HG03378 (cell line): ENCODE results near the gene UGT1A8.

Source experiments
- ATAC-seq: cut with Tn5 transposase; IDR thresholded peaks from one replicate; pipeline ENCODE4 v1.9.1; 2021; ENCODE audit warnings: mild to moderate bottlenecking, moderate library complexity; ENCODE audit not compliant: unreplicated experiment

UGT1A8 gene

DNA sequence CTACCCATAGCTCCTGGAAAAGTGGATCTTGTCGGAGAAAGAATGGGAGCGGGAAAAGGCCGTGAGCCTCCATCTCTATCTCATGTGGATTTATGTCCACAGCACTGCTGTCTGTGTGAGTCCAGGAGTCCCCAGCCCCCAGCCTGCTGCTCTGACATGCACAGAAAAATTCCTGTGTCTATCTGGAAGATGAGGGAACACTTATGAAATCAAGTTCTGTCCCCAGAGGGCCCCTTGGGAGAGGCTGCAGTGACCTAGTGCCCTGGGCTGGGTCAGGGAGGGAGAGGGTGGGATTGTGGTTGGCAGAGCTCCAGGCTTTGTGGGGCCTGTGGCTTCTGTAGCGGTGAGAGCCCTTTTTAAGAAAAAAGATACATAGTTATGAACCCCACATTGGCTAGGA is 199.3 kb downstream of the UGT1A8 start:
- ATAC-seq: no peak

DNA sequence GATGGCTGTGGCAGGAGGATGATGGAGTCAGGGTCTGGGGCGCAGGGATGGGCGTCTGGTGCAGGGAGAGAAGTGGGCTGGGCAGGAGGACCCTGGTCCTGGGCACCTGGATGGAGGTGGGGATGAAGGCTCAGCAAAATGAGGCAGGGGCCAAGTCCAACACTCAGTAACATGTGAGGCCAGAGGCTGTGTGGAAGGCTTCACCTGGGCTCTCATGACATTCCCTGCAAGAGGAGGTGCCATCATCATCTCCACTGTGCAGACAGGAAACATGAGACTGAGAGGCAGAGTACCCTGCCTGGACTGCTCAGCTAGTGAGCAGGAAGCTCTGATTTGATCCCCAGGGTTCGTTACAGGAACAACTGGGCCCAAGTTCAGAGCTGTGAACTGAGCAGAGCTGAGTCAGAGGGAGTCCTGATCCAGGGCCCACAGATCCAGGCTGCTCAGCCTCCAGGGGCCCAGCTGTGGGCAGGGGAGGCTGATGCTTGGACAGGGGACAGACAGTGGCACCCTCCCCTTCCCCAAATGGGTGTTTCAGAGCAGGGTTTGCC is 200.0 kb downstream of the UGT1A8 start:
- no peak for ATAC-seq

DNA sequence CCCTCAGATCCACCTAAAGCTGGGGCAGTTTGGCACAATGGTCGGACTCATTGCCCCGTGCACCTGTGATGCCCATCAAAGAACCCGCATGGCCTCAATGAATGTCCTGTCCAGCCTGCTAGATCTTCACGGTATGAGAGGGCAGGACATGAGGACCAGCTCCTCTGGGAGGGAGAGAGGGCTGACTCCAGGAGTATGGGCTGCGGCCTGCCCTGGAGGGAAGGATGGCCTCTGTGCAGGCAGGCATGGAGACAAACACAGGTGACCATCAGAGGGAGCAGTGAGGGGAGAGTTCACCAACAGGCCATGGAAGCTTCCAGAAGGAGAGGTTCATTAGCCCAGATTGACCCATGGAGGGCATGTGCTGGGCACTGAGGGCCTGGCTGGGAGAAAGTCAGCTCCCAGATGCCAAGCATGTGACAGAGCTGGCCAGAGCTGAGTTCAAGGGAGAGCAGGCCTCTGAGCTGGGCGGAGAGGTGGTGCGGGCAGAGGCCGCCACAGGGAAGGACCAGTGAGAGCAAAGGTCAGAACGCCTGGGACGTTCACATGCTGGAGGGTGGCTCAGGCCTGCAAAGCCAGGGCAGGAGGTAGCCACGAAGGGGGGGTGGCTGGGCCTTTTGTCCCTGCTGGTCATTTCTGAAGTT is 200.7 kb downstream of the UGT1A8 start:
- no peak for ATAC-seq

DNA sequence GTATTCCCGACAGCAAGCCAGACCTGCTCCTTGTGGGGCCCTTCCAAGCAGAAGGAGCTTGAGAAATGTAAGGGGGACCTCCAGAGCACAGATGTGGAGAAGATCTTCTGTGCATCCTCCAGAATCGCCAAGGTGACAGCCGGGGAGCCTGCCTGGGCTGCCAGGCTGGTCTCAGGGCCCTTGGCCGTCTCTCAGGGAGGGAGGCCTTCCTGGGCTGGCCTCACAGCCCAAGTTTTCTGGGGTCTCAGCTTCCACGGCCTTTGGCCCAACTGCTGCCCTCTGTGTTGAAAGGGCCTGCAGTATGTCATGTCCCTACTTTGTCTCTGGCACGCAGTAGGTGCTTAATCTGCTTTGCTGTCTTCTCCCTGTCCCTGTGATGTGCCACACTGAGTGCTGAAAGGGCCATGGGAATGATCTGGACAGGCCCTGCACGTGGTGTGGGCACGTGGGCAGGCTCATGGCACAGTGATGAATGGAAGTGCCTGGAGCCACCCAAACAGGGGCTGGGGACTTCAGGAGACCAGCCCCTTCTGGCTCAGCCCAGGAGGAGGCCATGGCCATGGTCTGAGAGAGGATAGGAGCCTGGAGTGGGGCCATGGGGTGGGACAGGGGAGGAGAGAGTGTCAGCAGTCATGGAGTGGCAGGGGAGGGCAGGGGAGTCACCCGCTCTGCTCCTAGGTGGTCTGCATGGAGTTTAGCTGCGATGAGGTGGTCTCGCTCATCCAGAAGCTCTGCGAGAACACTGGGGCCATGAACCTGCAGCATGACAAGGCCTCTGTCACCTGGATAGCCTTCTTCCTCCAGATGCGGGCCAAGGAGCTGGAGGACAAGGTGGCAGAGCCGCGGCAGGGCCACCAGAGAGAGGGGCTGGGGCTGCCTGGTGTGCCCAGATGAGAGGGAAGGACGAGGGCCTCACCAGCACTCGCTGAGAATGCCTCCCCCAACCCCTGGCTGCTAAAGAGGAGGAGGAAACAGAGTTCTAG is 201.5 kb downstream of the UGT1A8 start:
- ATAC-seq: no peak

DNA sequence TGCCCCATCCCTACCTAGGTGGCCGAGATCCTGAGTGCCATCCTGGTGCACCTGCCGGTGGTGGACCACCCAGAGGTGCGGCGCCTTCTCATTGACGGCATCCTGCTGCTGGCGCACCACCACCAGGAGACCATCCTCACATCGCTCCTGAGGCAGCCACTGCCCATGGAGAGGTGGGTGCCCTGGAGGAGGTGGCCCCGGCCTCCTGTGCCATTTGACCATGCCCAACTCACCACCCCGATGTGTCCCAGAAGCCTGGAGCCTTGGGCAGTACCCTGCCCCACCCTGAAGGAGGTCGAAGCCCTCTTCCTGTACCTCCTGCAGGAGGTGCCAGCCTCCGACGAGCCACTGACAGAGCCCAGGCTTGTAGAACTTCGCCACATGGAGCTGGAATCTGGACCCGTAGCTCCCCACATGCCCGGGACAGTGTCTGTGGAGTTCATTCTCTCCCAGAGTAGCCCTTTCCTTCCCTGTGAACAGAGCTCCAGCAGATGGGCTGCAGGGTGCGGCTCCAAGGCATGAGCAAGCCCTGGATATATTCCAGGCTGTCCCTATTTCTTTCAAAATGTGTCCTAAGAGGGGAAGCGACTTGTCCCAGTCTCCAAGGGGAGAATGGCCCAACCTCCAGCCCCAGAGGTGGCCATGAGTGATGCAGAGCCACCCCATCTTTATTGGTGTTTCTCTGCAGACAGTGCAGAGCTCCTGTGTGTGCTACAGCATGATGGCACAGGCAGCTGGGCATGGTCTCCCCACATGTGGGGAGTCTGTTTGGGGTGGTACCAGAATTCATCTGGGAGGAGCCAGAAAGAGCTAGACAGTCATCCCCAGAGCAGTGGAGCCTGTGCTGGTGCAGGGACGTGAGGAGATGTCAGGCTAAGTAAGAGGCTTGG is 202.7 kb downstream of the UGT1A8 start:
- no peak for ATAC-seq

DNA sequence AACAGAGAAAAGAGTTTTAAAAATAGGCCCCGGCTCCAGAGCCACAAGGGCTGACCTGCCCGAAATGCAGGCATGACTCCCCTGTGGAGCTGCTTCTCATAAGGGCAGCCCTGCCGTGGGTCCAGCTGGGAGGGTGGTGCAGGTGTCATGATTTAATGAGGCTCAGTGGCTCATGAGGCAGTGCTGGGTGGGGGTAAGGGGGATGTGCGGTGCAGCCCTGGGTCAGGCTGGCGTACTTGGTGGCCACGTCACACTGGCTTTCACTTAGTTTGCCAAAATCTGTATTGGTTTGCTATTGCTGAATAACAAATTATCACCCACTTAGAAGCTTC is 203.3 kb downstream of the UGT1A8 start:
- no peak for ATAC-seq

DNA sequence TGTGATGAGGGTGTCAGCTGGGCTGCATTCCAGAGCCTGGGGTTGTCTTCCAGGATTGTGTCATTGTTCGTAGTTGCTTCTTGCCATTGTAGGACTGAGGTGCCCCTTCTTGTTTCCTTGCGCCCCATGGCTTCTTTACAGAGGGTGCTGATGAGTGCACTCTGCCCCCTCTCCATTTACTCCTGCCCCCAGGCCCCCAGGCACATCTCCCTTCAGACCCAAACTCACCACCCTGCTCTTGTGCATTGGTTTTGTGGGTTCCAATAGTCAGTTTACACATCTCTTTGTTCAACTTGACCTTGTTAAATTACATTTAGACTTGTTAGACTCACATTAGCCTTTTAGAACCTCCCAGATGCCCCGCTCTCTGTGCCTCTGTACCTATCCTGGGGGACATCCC is 203.8 kb downstream of the UGT1A8 start:
- ATAC-seq: no peak

DNA sequence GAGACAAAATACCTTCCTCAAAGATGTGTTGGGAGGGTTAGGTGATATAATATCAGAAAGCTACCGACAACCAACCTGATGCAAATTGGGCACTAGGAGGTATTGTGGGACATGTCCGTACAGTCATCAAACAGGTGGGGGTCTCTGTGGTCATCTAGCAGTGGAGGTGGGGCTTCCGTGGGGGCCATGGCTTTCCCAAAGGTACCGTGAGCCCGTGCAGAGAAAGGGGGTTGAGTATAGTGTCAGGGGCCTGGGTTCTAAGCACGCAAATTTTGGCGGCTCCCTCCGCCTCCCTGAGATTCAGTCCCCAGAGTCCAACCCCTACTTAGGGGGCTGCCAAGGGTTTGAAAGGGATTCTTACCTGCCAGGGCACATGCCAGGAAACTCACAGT is 204.3 kb downstream of the UGT1A8 start:
- no peak for ATAC-seq

DNA sequence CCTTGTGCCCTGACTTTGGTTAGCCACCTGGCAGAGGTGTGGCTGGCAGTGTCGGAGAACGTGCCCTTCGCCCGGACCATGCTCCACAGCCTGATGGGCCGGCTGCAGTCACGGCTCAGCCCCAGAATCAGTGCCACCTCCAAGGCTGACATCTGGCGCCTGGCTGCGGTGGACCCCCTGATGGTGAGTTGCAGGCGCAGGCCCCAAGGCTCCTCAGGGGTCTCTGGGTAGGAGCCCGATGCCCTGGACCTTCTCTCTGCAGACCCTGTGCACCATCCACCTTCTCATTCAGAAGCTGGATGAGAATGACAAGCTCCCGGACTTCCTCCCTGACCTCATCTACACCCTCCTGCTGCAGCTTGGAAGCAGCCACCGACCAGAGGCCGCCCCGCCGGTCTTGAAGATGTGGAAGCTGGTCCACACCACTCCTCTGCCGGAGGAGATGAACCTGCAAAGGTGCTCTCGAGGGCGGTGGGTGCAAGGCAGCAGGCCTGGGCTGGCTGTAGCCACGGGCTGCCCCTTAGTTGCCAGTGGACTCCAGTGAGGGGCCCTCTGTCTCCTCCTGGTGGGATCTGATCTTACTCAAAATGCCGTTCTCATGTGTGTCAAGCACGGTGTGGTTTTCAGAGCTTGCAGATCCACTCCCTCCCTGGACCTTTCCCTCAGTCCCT is 204.8 kb downstream of the UGT1A8 start:
- no peak for ATAC-seq
